Esophagus muscularis mucosa (tissue), 4 donors: Measurements from ENCODE around the gene BBS5. TPM values are rescaled to one million over a fixed set of nuclear protein-coding genes. Genes with fewer than 3 reads are reported as not detected.

ENCODE experiments used
- DNase-seq: peaks from one replicate; pipeline ENCODE4 v3.0.0-alpha.2; 2017; ENCODE audit errors: extremely low spot score
- H3K27ac ChIP-seq, 4 donors: fragments of 200-600 bp; sonication (generic); replicated peaks in 1 of 4; 1 replicate in 3 of 4; 2 replicates in 1 of 4; pipeline ENCODE4 v1.5.1; 2016 to 2019; ENCODE audit warnings: mild to moderate bottlenecking in 1 of 4
- H3K27me3 ChIP-seq, 4 donors: fragments of 200-600 bp; sonication (generic); one replicate each; pipeline versions ENCODE4 v1.5.1 to v1.6.0; 2016 to 2019
- H3K36me3 ChIP-seq, 4 donors: fragments of 200-600 bp; sonication (generic); one replicate each; pipeline ENCODE4 v1.5.1; 2016 to 2019
- H3K4me1 ChIP-seq, 4 donors: fragments of 200-600 bp; sonication (generic); one replicate each; pipeline ENCODE4 v1.5.1; 2016 to 2019
- H3K4me3 ChIP-seq, 4 donors: fragments of 200-600 bp; sonication (generic); 1 replicate in 2 of 4; 2 replicates in 2 of 4; pipeline ENCODE4 v1.5.1; 2016 to 2019; ENCODE audit warnings: mild to moderate bottlenecking in 4 of 4, moderate library complexity in 1 of 4
- H3K9me3 ChIP-seq, 4 donors: fragments of 200-600 bp; sonication (generic); 1 replicate in 3 of 4; 2 replicates in 1 of 4; pipeline ENCODE4 v1.5.1; 2016 to 2019
- CTCF ChIP-seq, 3 experiments: fragments of 200-600 bp in 2 of 3; fragments of 450-650 bp in 1 of 3; sonication (generic) in 2 of 3; IDR thresholded peaks; one replicate each; pipeline ENCODE4 v1.5.1; 2017 to 2019; ENCODE audit warnings: antibody characterized with exemption in 3 of 3, mild to moderate bottlenecking in 2 of 3, moderate library complexity in 1 of 3
- EP300 ChIP-seq: sonication (generic); formaldehyde crosslinking; IDR thresholded peaks from one replicate; pipeline ENCODE4 v1.6.1; 2017; ENCODE audit warnings: antibody characterized with exemption
- POLR2A ChIP-seq: fragments of 450-650 bp; IDR thresholded peaks from one replicate; pipeline ENCODE4 v1.6.1; 2017; ENCODE audit warnings: antibody characterized with exemption, moderate library complexity, mild to moderate bottlenecking, low read depth
- POLR2AphosphoS5 ChIP-seq, 2 donors: sonication (generic); formaldehyde crosslinking; IDR thresholded peaks; one replicate each; pipeline ENCODE4 v1.6.1; 2017; ENCODE audit warnings: antibody characterized with exemption in 2 of 2
- WGBS: methylation state at CpG from one replicate; pipeline ENCODE4 v1.1.5; 2018; 5-methylcytosine and 5-hydroxymethylcytosine counted together
- intact Hi-C: fragments of 100-400 bp; cut with DNase I; formaldehyde crosslinking; loops from one replicate; pipeline ENCODE4 v1.15.1; 2023
- total RNA-seq, 4 donors: library from RNA; depleted of rRNA; stranded (reverse); fragments of >200 nt; gene quantifications; one replicate each; pipeline versions ENCODE4 v1.1.0 to v1.2.1, GENCODE V29; 2016

The BBS5 gene
- total RNA-seq, 4 donors from 2014 or later = 6.6 to 11.2 (median 7.9) TPM

- no peak for DNase-seq
- WGBS = 95% methylated on average over 1 of the region's 1 CpG
- Histone ChIP-seq H3K4me3 (no peak overlapping the region), H3K36me3 (no peaks in the 10 kb centered on the region), H3K27ac (no peak overlapping the region), H3K9me3 (no peaks in the 10 kb centered on the region), H3K27me3 (no peaks in the 10 kb centered on the region), H3K4me1 (peaks cover 0 to 17% (median 9%) of the 10 kb centered on the region in 4 donors)
- intact Hi-C loops = no loop called here
- TF ChIP-seq POLR2A (no peak), CTCF (IDR thresholded peaks at IDR 0.05) (no peak), EP300 (no peak), POLR2AphosphoS5 (IDR thresholded peaks at IDR 0.05) (no peak)
Observed at GRCh38 chr2:169461143-169461542, 18.2 kb upstream of the BBS5 start.

GRCh38 chr2:169462896-169463695 lies 16.2 kb upstream of the BBS5 start:
- Histone ChIP-seq H3K4me3 (no peak overlapping the region), H3K9me3 (no peaks in the 10 kb centered on the region), H3K27me3 (no peaks in the 10 kb centered on the region), H3K4me1 (peaks cover 0 to 17% (median 9%) of the 10 kb centered on the region in 4 donors), H3K36me3 (no peaks in the 10 kb centered on the region), H3K27ac (no peak overlapping the region)
- TF ChIP-seq POLR2AphosphoS5 (IDR thresholded peaks at IDR 0.05) = no peak
- no peak for TF ChIP-seq POLR2A
- no peak for TF ChIP-seq EP300
- TF ChIP-seq CTCF (IDR thresholded peaks at IDR 0.05) = no peak
- WGBS = 36% methylated on average over 4 of the region's 4 CpGs
- intact Hi-C loops = no loop called here
- DNase-seq = no peak

GRCh38 chr2:169464466-169464865 lies 14.8 kb upstream of the BBS5 start:
- Histone ChIP-seq H3K4me3 (no peak overlapping the region), H3K27ac (no peak overlapping the region), H3K9me3 (no peaks in the 10 kb centered on the region), H3K27me3 (no peaks in the 10 kb centered on the region), H3K36me3 (no peaks in the 10 kb centered on the region), H3K4me1 (peaks cover 0 to 17% (median 9%) of the 10 kb centered on the region in 4 donors)
- 97% methylated on average over 1 of the region's 1 CpG for whole genome bisulfite sequencing
- TF ChIP-seq EP300 (no peak), CTCF (IDR thresholded peaks at IDR 0.05) (no peak), POLR2AphosphoS5 (IDR thresholded peaks at IDR 0.05) (no peak), POLR2A (no peak)
- DNase-seq = no peak
- intact Hi-C loops = no loop called here

- no peak overlapping the region for H3K27ac ChIP-seq
- no peak for TF ChIP-seq CTCF (IDR thresholded peaks at IDR 0.05)
- TF ChIP-seq EP300 = no peak
- TF ChIP-seq POLR2AphosphoS5 (IDR thresholded peaks at IDR 0.05) = no peak
- no peak for TF ChIP-seq POLR2A
- no peaks in the 10 kb centered on the region for H3K9me3 ChIP-seq
- H3K27me3 ChIP-seq = no peaks in the 10 kb centered on the region
- H3K36me3 ChIP-seq = no peaks in the 10 kb centered on the region
- no peak for DNase-seq
- peaks cover 0 to 17% (median 9%) of the 10 kb centered on the region in 4 donors for H3K4me1 ChIP-seq
- intact Hi-C loops = no loop called here
- no peak overlapping the region for H3K4me3 ChIP-seq
- WGBS = 47% methylated on average over 2 of the region's 2 CpGs
Observed at GRCh38 chr2:169464882-169465281, 14.4 kb upstream of the BBS5 start.
